ENCODE measurements around the gene PDZD2.
"Not testable (repeated sequence)": the region's sequence is repeated elsewhere in the genome, so short reads cannot be mapped to it uniquely, and the experiment has no call there.

The PDZD2 gene

DNA sequence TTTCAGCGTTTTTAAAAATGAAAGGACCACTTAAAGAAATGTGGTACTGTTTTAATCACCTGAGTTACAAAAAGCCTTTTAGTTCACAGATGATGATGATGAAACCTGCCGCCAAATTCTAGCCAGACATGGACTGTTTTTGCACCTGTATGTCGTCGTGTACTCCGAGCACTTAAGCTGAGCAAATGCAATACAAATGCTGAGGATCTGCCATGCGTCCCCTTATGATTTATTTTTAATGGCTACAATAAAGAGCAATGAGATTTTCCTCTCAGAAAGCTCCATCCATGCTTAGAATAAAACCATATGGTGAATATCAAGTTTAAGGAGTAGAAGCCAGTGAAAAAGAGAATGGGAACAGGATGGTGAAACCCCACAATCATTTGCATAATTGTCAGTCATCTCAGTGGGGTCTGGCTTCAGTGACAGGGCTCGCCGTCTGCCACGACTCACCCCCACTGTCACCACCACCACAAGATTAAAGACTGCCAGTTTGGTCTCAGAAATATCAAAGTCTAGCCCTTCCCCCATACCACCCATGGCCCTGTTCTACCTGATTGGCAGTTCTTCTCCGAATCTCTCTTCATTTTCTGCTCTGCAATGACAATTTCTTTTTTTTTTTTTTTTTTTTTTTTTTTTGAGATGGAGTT lies 375.3 kb downstream of the PDZD2 start:
- no peak for DNase-seq (ENCODE audit: low spot score)

- not testable (repeated sequence) for DNase-seq (ENCODE audit: low spot score)
Observed at GRCh38 chr5:32015262-32015661, 376.3 kb downstream of the PDZD2 start.

DNA sequence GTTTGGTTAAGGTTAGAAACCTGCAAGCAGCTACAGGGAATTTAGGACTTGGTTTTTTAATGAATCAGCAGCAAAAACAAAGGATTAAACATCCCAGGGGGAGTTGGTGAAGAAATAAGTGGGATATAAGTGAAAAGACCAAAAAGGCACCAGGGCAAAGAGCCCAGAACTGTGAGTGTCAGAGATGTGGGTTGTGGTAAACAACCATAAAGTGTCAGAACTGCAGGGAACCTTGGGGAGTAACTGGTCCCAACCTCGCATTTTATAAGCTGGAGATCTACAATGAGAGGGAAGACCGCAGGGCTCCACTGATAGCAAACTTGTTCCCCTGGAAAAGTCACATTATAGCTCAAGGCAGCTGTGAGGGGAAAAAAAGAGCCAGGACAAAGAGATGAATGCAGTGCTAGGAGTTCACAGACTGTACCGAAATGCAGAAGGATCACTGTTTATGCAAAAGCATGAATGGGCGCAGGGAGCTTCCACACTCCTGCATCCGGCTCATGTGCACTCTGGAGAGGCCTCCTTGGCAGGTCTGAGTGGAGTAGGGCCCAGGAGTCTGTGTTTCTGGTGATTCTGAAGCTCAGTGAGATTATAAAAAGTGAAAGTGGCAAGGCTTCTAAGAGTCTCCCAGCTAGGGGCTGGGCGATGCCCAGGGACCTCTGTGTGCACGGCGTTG lies 378.9 kb downstream of the PDZD2 start:
- no peak for DNase-seq (ENCODE audit: low spot score)

DNA sequence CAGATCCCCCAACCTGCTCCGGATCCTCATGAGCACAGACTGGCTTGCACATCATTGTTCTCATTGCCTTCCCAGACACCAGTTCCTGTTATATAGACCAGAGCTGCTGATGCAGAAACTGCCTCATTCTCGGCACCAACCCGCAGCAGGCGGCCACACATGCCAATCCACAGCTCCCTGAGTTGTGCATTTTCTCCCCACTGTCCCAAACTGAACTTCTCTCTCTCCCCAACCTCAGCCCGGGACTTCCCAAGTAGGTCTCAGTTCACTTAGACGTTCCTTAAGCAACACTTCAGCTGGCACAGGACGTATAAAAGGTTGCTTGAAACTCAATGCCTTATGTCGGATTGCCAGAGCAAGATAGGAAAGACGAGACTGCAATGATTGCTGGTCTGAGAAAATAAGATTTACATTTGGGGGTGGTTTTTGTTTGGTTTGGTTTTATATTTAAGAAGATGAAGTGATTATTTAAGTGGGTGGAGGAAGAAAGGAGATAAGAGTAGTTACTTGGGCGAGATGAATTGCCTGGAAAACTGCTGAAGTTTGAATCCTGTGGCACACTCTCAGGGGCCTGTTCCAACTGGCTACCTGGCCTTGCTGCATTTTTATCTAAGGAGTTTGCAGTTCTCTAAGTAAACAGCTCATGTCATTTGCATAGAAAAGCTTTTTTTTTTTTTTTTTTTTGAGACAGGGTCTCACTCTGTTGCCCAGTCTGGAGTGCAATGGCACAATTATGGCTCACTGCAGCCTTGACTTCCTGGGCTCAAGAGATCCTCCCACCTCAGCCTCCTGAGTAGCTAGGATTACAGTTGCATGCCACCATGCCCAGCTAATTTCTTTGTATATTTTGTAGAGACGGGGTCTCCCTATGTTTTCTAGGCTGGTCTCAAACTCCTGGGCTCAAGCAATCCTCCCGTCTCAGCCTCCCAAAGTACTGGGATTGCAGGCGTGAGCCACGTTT lies 379.8 kb downstream of the PDZD2 start:
- no peak for DNase-seq (ENCODE audit: low spot score)

- no peak for DNase-seq (ENCODE audit: low spot score)
Observed at GRCh38 chr5:32020271-32020670, 381.3 kb downstream of the PDZD2 start.

GRCh38 chr5:32020946-32021345 lies 382.0 kb downstream of the PDZD2 start:
- DNase-seq (ENCODE audit: low spot score): no peak

DNA sequence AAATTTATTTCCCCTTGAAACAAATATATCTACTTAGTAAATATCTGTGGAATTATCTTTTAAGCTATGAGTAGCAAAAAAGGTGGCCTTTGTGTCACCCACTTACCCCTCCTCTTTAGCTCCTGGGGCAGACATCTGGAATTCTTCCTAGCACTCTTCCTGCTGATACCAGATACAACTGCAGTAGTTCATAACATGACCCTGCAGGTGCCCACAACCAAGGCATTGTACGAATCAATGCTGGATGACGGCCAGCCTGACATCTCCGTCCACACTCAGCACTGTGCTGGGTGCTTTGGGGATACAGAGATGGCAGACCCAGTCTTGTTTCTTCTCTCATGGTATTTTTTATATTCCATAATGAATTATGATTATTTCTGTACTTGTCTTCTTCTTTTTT lies 382.8 kb downstream of the PDZD2 start:
- no peak for DNase-seq (ENCODE audit: low spot score)

GRCh38 chr5:32022638-32023037 lies 383.7 kb downstream of the PDZD2 start:
- DNase-seq (ENCODE audit: low spot score): no peak

DNA sequence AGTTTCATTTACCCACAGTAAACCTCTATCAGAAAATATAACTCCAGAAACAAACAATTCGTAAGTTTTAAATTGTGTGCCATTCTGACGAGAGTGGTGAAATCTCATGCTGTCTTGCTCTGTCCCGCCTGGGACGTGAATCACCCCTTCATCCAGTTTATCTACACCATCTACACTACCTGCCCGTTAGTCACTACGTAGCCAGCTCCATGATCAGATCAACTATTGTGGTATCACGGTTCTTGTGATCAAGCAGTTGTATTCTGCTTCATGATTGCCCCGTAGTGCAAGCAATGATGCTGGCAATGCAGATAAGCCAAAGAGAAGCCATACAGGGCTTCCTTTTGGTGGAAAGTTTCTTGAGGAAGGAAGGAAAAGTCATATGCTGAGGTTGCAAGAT lies 384.9 kb downstream of the PDZD2 start:
- no peak for DNase-seq (ENCODE audit: low spot score)

- no peak for DNase-seq (ENCODE audit: low spot score)
Observed at GRCh38 chr5:32024751-32025150, 385.8 kb downstream of the PDZD2 start.

DNA sequence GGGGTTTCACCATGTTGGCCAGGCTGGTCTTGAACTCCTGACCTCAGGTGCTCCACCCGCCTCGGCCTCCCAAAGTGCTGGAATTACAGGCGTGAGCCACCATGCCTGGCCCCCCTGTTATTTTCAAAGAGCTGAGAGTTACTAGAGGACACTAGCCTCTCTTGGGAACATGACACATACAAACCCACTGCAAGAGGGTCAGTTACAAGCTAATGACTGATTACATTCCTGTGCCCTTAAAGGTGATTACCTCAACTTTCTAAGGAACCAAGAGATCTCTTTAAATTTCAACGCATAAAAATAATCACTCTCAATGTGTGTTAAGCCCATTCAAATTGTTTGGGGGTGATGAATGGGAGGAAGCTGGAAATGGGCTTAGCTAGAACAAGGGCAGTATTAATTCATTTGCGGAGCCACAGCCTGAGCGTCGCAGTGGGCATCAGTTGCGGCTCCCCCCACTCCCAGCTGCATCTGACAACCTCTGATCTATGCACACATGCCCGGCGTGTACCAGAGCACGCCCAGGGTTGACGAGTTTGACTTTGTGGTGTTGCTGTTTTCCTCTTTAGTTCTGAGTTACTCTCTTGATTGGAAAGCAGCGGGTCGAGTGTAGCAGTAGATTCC lies 388.3 kb downstream of the PDZD2 start:
- no peak for DNase-seq (ENCODE audit: low spot score)

GRCh38 chr5:32027717-32028458 lies 389.0 kb downstream of the PDZD2 start:
- DNase-seq (ENCODE audit: low spot score): peak; percentile 46

DNA sequence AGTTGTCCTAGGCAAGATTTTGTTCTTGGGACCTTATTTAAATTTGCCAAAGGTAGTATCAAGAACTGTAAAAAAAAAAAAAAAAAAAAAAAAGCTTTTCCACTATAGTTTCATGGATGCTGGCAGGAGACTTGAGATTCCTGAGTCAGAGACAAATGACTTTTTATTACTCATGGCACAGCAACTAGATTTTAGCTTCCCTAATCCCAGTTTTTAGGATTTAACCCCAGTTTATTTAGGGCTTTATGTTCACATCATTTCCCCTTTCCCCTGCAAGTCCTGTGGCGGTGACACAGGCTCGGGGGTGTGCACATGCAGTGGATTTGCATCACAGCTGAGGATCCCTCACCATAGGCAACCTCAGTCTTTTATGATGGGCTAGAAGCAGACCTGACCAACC lies 390.3 kb downstream of the PDZD2 start:
- DNase-seq (ENCODE audit: low spot score): no peak

- DNase-seq (ENCODE audit: low spot score): no peak
Observed at GRCh38 chr5:32029781-32030180, 390.9 kb downstream of the PDZD2 start.

DNA sequence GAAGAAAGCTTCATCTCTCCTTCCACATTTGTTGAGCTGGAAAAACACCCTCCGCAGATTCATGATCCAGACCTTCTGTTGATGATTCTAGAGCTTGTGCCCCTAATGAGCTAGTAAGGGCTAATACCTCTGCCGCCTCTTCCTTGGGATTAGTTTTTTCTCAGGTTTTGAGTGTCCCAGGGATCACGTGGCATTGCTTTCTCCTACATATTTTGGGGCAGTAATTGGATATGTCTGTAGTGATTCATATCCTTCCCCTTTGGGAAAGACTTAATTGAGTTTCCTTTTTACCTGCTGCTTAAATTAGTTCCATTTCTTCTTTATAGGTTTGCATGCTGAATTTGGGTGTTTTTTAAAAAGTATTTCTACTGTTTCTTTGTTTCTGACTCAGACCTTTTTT lies 391.3 kb downstream of the PDZD2 start:
- DNase-seq (ENCODE audit: low spot score): no peak

- no peak for DNase-seq (ENCODE audit: low spot score)
Observed at GRCh38 chr5:32030686-32031085, 391.8 kb downstream of the PDZD2 start.

GRCh38 chr5:32031089-32031488 lies 392.2 kb downstream of the PDZD2 start:
- no peak for DNase-seq (ENCODE audit: low spot score)

DNA sequence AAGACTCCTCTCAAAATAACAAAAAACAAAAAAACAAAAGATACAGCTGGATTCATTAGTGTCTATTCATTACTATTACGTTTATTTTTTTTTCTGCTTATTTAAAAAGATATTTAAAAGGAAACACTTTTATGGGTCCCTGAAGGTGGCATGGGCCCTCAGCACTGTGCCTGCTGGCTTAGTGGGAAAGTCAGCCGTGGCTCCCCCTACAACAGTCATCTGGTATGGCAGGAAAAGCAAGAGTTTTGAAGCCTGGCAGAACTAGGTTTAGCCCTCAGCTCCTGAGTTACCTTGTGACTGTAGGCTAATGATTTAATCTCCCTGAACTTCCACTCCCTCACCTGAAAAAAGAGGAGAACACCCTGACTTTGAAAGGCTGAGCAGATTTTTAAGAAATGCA lies 399.6 kb downstream of the PDZD2 start:
- DNase-seq (ENCODE audit: low spot score): no peak

- DNase-seq (ENCODE audit: low spot score): not testable (repeated sequence)
Observed at GRCh38 chr5:32039133-32039532, 400.2 kb downstream of the PDZD2 start.

- not testable (repeated sequence) for DNase-seq (ENCODE audit: low spot score)
Observed at GRCh38 chr5:32039601-32040000, 400.7 kb downstream of the PDZD2 start.

DNA sequence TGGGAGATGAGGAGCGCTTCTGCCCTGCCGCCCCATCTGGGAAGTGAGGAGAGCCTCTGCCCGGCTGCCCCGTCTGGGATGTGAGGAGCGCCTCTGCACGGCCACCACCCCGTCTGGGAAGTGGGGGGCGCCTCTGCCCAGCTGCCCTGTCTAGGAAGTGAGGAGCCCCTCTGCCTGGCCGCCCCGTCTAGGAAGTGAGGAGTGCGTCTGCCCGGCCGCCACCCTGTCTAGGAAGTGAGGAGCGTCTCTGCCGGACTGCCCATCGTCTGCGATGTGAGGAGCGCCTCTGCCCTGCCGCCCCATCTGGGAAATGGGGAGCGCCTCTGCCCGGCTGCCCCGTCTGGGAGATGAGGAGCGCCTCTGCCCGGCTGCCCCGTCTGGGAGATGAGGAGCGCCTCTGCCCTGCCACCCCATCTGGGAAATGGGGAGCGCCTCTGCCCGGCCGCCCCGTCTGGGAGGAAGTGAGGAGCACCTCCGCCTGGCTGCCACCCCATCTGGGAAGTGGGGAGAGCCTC lies 401.3 kb downstream of the PDZD2 start:
- DNase-seq (ENCODE audit: low spot score): not testable (repeated sequence)
